PFSK-1 (cell line): ENCODE measurements around the gene OTUD4. TPM values are rescaled to one million over a fixed set of nuclear protein-coding genes. Genes with fewer than 3 reads are reported as not detected.

Experiments
- FOXP2 ChIP-seq: optimal IDR thresholded peaks from 2 replicates; pipeline ENCODE3; 2011; ENCODE audit warnings: borderline replicate concordance, control low read depth, inconsistent platforms; ENCODE audit not compliant: insufficient read depth; ENCODE audit errors: extremely low read length, extremely low read depth
- POLR2AphosphoS5 ChIP-seq: IDR thresholded peaks from 2 replicates; pipeline ENCODE4 v1.6.1; 2012; ENCODE audit warnings: low read depth, mild to moderate bottlenecking, control low read depth, low read length, moderate library complexity
- REST ChIP-seq, 2 experiments: IDR thresholded peaks; 2 replicates each; pipeline versions ENCODE4 v1.6.1 to v1.8.0; 2011 to 2012; ENCODE audit warnings: low read depth in 2 of 2, low read length in 2 of 2, control low read depth in 1 of 2, inconsistent platforms in 1 of 2, mild to moderate bottlenecking in 1 of 2, moderate library complexity in 1 of 2; ENCODE audit not compliant: insufficient read depth in 1 of 2
- SIN3A ChIP-seq: IDR thresholded peaks from 2 replicates; pipeline ENCODE4 v1.6.1; 2012; ENCODE audit warnings: mild to moderate bottlenecking, low read length, moderate library complexity, borderline replicate concordance; ENCODE audit not compliant: insufficient read depth
- TAF1 ChIP-seq: IDR thresholded peaks from 2 replicates; pipeline ENCODE4 v1.6.1; 2012; ENCODE audit warnings: low read length, control low read depth, borderline replicate concordance; ENCODE audit not compliant: insufficient read depth
- polyA plus RNA-seq: library from polyadenylated mRNA; unstranded; fragments of >200 nt; gene quantifications from one replicate; pipeline ENCODE4 v1.2.1, GENCODE V29; 2012; ENCODE audit warnings: low read depth, missing spikeins; ENCODE audit not compliant: insufficient read length

The OTUD4 gene
- polyA plus RNA-seq, result 4.4 TPM

- TF ChIP-seq POLR2AphosphoS5 (peak; percentile 51; the same call in 1 of the 2 replicates), TAF1 (no peak)
Observed at GRCh38 chr4:145180298-145181090, at the start of gene OTUD4. TSS of gene OTUD4 (minus strand) at chr4:145180589. CDS start at chr4:145179973, 616 bp downstream.

GRCh38 chr4:145219090-145219489, 38.7 kb upstream of the OTUD4 start:
- no peak for TF ChIP-seq SIN3A
- no peak for TF ChIP-seq TAF1
- no peak for TF ChIP-seq REST (IDR thresholded peaks at IDR 0.05; ENCODE audit: insufficient read depth in 1 of 2, low read depth in 2 of 2, low read length in 2 of 2)
- TF ChIP-seq POLR2AphosphoS5, result no peak
- no peak for TF ChIP-seq FOXP2

GRCh38 chr4:145218251-145218650, 37.9 kb upstream of the OTUD4 start:
- TF ChIP-seq FOXP2, result no peak
- TF ChIP-seq REST (IDR thresholded peaks at IDR 0.05; ENCODE audit: insufficient read depth in 1 of 2, low read depth in 2 of 2, low read length in 2 of 2), result no peak
- no peak for TF ChIP-seq TAF1
- TF ChIP-seq POLR2AphosphoS5, result no peak
- TF ChIP-seq SIN3A, result no peak

GRCh38 chr4:145217349-145217748, 37.0 kb upstream of the OTUD4 start:
- TF ChIP-seq REST (IDR thresholded peaks at IDR 0.05; ENCODE audit: insufficient read depth in 1 of 2, low read depth in 2 of 2, low read length in 2 of 2) (no peak), FOXP2 (no peak), POLR2AphosphoS5 (no peak), SIN3A (no peak), TAF1 (no peak)

GRCh38 chr4:145216535-145216934, 36.1 kb upstream of the OTUD4 start:
- TF ChIP-seq TAF1 (no peak), REST (IDR thresholded peaks at IDR 0.05; ENCODE audit: insufficient read depth in 1 of 2, low read depth in 2 of 2, low read length in 2 of 2) (no peak), POLR2AphosphoS5 (no peak), FOXP2 (no peak)
